Measurements from ENCODE around the gene SOX1. TPM values are rescaled to one million over a fixed set of nuclear protein-coding genes. Genes with fewer than 3 reads are reported as not detected.

Gene SOX1
- total RNA-seq (not detected in 2 replicates), polyA plus RNA-seq (not detected in 2 replicates), polyA minus RNA-seq (not detected in 2 replicates), Bru-seq, nascent RNA (not detected), BruChase-seq, experiment 1, labeled RNA remaining after a 6-hour chase (not detected), BruChase-seq, experiment 2, labeled RNA remaining after a 2-hour chase (not detected)
- polyA plus RNA-seq (2011; cell fraction: cytosol; rRNA removed), result not detected in 2 replicates
- not detected in 2 replicates for polyA plus RNA-seq (2011; cell fraction: nucleus; rRNA removed)
- not detected in 2 replicates for polyA plus RNA-seq (2012)
- not detected for polyA minus RNA-seq (2011; cell fraction: cytosol; rRNA and poly(A)+ RNA removed)
- polyA minus RNA-seq (2011; cell fraction: nucleus; rRNA and poly(A)+ RNA removed), result not detected in 2 replicates
- long read RNA-seq, result 0 reads

DNA sequence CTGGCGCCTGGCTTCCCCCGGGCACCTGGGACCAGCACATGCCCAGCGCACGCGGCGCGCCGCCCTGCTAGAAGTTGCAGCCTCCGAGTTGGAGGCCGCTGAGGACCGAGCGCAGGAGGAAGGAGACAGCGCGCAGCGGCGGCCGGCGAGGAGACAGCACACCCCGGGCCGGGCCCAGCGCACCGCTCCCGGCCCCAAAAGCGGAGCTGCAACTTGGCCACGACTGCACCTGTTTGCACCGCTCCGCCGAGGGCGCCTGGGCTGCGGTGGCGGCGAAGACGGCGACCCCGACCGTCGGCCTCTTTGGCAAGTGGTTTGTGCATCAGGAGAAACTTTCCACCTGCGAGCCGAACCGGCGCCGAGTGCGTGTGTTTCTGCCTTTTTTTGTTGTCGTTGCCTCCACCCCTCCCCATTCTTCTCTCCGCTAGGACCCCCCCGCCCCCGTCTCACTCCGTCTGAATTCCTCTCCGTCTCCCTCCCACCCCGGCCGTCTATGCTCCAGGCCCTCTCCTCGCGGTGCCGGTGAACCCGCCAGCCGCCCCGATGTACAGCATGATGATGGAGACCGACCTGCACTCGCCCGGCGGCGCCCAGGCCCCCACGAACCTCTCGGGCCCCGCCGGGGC lies at the start of gene SOX1:
Gene SOX1, plus strand, starts transcription at position 34 of the 626 bp plus-strand sequence. Its CDS starts 510 bp downstream, at position 544.
- intact Hi-C loops (cut with micrococcal nuclease), result no loop called here
- Histone ChIP-seq H2AFZ (ENCODE audit: low read depth, low read length) (no peak within 1 kb of the TSS), H3K27me3 (ENCODE audit: control insufficient read depth in 2 of 2, insufficient read depth in 2 of 2, low read length in 2 of 2) (peaks cover 70 to 82% of the 10 kb centered on the region in 2 experiments), H3K4me3 (replicated peaks in 1 of 3; ENCODE audit: insufficient read depth in 1 of 3, low read depth in 1 of 3, low read length in 3 of 3) (no peak within 1 kb of the TSS), H3K9me3 (replicated peaks; ENCODE audit: control insufficient read depth, insufficient read depth, low read length) (no peaks in the 10 kb centered on the region), H3K4me2 (ENCODE audit: insufficient read depth, low read length) (no peak within 1 kb of the TSS), H4K20me1 (replicated peaks; ENCODE audit: control insufficient read depth, extremely low read depth, insufficient read depth, low read length) (peaks cover 3% of the 10 kb centered on the region), H3K79me2 (ENCODE audit: control insufficient read depth, insufficient read depth, low read length) (no peaks in the 10 kb centered on the region), H3K36me3 (ENCODE audit: control insufficient read depth in 2 of 2, extremely low read depth in 1 of 2, insufficient read depth in 2 of 2, low read length in 2 of 2) (no peaks in the 10 kb centered on the region), H3K27ac (ENCODE audit: insufficient read depth, low read depth, low read length) (no peak within 1 kb of the TSS), H3K9me1 (replicated peaks; ENCODE audit: control insufficient read depth, extremely low read depth, insufficient read depth, low read length) (no peaks in the 10 kb centered on the region), H3K4me1 (ENCODE audit: control insufficient read depth, extremely low read depth, insufficient read depth, low read length) (no peaks in the 10 kb centered on the region), H3K9ac (replicated peaks; ENCODE audit: extremely low read depth, insufficient read depth, low read length) (no peak within 1 kb of the TSS)
- no peak for FAIRE-seq
- TF ChIP-seq EZH2 (IDR thresholded peaks at IDR 0.05; ENCODE audit: borderline replicate concordance, low read depth, low read length, severe bottlenecking) (peak; percentile 66), JUN (IDR thresholded peaks at IDR 0.05; ENCODE audit: borderline replicate concordance, insufficient read depth, insufficient read length, low read depth) (no peak), POLR2A (IDR thresholded peaks at IDR 0.05; ENCODE audit: low read depth, low read length) (no peak)
- no peak for DNase-seq (ENCODE audit: low read depth, low spot score)
- BruUV-seq (replicated peaks), result no TSS peak
- POLR2A ChIA-PET, result no interaction called here
- dilution Hi-C loops (cut with MboI; ENCODE audit: extremely low pct_ligation_motif_present, low sequenced_read_pairs), result no loop called here
- CTCF ChIA-PET, result no interaction called here

DNA sequence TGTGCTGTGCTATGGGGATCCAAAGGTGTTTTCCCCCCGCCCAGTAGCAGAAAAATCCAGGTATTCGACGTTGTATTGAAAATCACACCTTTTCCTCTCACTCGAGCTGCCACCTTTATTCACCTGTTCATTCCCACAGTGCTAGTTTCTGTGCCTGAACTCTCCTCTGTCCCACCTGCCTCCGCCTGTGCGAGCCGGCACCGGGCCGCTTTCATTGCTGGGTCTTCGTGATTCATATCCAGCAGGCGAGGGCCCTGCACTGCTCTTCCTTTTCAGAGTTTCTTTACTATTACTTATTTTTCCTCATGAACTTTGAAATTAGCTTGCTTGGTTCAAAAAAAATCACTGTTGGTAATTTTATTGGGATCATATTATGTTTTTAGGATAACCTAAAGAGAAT lies 42.4 kb upstream of the SOX1 start:
- no peaks in the 10 kb centered on the region for H3K27me3 ChIP-seq (ENCODE audit: control insufficient read depth in 2 of 2, insufficient read depth in 2 of 2, low read length in 2 of 2)
- POLR2A ChIA-PET, result no interaction called here
- FAIRE-seq (no peak), DNase-seq (ENCODE audit: low read depth, low spot score) (no peak)
- H3K4me1 ChIP-seq (ENCODE audit: control insufficient read depth, extremely low read depth, insufficient read depth, low read length), result no peaks in the 10 kb centered on the region
- no peak overlapping the region for H3K4me3 ChIP-seq (replicated peaks in 1 of 3; ENCODE audit: insufficient read depth in 1 of 3, low read depth in 1 of 3, low read length in 3 of 3)
- dilution Hi-C loops (cut with MboI; ENCODE audit: extremely low pct_ligation_motif_present, low sequenced_read_pairs) (no loop called here), intact Hi-C loops (cut with micrococcal nuclease) (no loop called here)
- H3K9ac ChIP-seq (replicated peaks; ENCODE audit: extremely low read depth, insufficient read depth, low read length), result no peak overlapping the region
- no peaks in the 10 kb centered on the region for H3K9me1 ChIP-seq (replicated peaks; ENCODE audit: control insufficient read depth, extremely low read depth, insufficient read depth, low read length)
- H4K20me1 ChIP-seq (replicated peaks; ENCODE audit: control insufficient read depth, extremely low read depth, insufficient read depth, low read length), result no peaks in the 10 kb centered on the region
- H3K79me2 ChIP-seq (ENCODE audit: control insufficient read depth, insufficient read depth, low read length), result no peaks in the 10 kb centered on the region
- H3K27ac ChIP-seq (ENCODE audit: insufficient read depth, low read depth, low read length), result no peak overlapping the region
- no TSS peak for BruUV-seq (replicated peaks)
- H3K36me3 ChIP-seq (ENCODE audit: control insufficient read depth in 2 of 2, extremely low read depth in 1 of 2, insufficient read depth in 2 of 2, low read length in 2 of 2), result no peaks in the 10 kb centered on the region
- CTCF ChIA-PET, result no interaction called here
- peaks cover 11% of the 10 kb centered on the region for H3K9me3 ChIP-seq (replicated peaks; ENCODE audit: control insufficient read depth, insufficient read depth, low read length)
- H3K4me2 ChIP-seq (ENCODE audit: insufficient read depth, low read length), result no peak overlapping the region
- TF ChIP-seq, protein P1, sequence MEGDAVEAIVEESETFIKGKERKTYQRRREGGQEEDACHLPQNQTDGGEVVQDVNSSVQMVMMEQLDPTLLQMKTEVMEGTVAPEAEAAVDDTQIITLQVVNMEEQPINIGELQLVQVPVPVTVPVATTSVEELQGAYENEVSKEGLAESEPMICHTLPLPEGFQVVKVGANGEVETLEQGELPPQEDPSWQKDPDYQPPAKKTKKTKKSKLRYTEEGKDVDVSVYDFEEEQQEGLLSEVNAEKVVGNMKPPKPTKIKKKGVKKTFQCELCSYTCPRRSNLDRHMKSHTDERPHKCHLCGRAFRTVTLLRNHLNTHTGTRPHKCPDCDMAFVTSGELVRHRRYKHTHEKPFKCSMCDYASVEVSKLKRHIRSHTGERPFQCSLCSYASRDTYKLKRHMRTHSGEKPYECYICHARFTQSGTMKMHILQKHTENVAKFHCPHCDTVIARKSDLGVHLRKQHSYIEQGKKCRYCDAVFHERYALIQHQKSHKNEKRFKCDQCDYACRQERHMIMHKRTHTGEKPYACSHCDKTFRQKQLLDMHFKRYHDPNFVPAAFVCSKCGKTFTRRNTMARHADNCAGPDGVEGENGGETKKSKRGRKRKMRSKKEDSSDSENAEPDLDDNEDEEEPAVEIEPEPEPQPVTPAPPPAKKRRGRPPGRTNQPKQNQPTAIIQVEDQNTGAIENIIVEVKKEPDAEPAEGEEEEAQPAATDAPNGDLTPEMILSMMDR (IDR thresholded peaks at IDR 0.05; ENCODE audit: extremely low read depth in 1 of 2, insufficient read depth in 1 of 2, low read depth in 1 of 2, low read length in 2 of 2), result no peak
- no peak for TF ChIP-seq POLR2A (IDR thresholded peaks at IDR 0.05; ENCODE audit: low read depth, low read length)
- TF ChIP-seq POLR2AphosphoS5 (IDR thresholded peaks at IDR 0.05; ENCODE audit: insufficient read depth, low read depth, low read length), result no peak
- no peak for TF ChIP-seq GATA2 (IDR thresholded peaks at IDR 0.05; ENCODE audit: insufficient read depth, insufficient read length, low read depth, low read length)
- TF ChIP-seq FOS (IDR thresholded peaks at IDR 0.05; ENCODE audit: borderline replicate concordance, insufficient read depth, low read length), result no peak
- TF ChIP-seq EZH2 (IDR thresholded peaks at IDR 0.05; ENCODE audit: borderline replicate concordance, low read depth, low read length, severe bottlenecking), result no peak
- no peak for TF ChIP-seq JUN (IDR thresholded peaks at IDR 0.05; ENCODE audit: borderline replicate concordance, insufficient read depth, insufficient read length, low read depth)
- TF ChIP-seq, protein P2, sequence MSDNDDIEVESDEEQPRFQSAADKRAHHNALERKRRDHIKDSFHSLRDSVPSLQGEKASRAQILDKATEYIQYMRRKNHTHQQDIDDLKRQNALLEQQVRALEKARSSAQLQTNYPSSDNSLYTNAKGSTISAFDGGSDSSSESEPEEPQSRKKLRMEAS (IDR thresholded peaks at IDR 0.05; ENCODE audit: insufficient read depth, insufficient read length), result no peak
- no peak for TF ChIP-seq MYC (IDR thresholded peaks at IDR 0.05; ENCODE audit: low read depth, low read length)
- no peak overlapping the region for H2AFZ ChIP-seq (ENCODE audit: low read depth, low read length)
